ENCODE measurements around the gene GRWD1.

- no peak for TF ChIP-seq POLR2A (IDR thresholded peaks at IDR 0.05)
- no peak for TF ChIP-seq CTCF (IDR thresholded peaks at IDR 0.05 in 4 of 5, conservative IDR thresholded peaks at IDR 0.05 in 1 of 5)
Measured at GRCh38 chr19:48451624-48452023, 5.8 kb downstream of the GRWD1 start.

Data from gastrocnemius medialis (tissue), 4 donors.